KOPT-K1 (cell line): Measurements from ENCODE around the gene ESYT2.
"Not testable (repeated sequence)": the region's sequence is repeated elsewhere in the genome, so short reads cannot be mapped to it uniquely, and the experiment has no call there.

Source experiments
- H3K27ac ChIP-seq: fragments of 200-600 bp; sonication (generic); 2 replicates; pipeline ENCODE4 v1.5.1; 2016; ENCODE audit warnings: antibody characterized with exemption, mild to moderate bottlenecking, low read depth, low read length; ENCODE audit not compliant: poor library complexity, severe bottlenecking
- H3K36me3 ChIP-seq: fragments of 200-600 bp; sonication (generic); 2 replicates; pipeline ENCODE4 v1.5.1; 2017; ENCODE audit warnings: antibody characterized with exemption, mild to moderate bottlenecking, low read length, moderate library complexity; ENCODE audit not compliant: insufficient read depth
- H3K9me3 ChIP-seq: fragments of 200-600 bp; sonication (generic); 2 replicates; pipeline ENCODE4 v1.5.1; 2017; ENCODE audit warnings: antibody characterized with exemption, low read length, mild to moderate bottlenecking; ENCODE audit not compliant: insufficient read depth, poor library complexity, severe bottlenecking

ESYT2 gene

DNA sequence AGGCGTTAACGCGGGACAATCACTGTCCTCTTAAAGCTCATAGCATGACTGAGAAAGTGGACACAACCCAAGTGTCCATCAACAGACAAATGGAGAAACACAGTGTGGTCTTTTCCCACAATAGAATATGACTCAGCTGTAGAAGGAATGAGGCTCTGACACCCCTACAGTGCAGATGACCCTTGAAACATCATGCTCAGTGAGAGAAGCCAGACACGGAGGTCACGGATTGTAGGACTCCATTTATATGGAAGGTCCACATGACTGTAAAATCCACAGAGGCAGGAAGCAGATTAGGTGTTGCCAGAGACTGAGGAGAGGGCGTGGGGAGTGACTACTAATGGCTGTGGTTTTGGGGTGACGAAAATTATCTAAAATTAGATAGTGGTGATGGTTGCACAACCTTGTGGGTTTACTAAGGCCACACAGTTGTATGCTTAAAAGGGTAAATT lies 118.6 kb downstream of the ESYT2 start:
- H3K27ac ChIP-seq = no peak overlapping the region
- peaks cover 14% of the 10 kb centered on the region for H3K9me3 ChIP-seq

DNA sequence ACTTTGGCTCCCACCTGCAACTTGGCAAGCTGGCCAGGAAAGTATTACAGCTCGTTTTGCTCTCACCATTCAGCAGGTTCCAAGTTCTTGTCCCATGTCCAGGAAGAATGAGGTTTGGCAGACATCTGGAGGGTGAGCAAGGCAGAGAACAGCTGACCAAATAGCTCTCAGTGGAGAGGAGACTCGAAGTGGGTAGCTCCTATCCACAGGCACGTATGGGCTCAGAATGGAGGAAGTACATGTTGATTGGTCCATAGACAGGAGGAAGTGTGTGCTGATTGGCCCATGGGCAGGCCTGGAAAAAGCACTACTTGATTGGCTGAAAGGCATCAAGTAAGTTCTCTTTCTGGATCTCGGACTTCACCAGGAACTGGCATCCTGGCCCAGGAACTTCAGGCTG lies 121.7 kb downstream of the ESYT2 start:
- no peak overlapping the region for H3K27ac ChIP-seq
- peaks cover 3% of the 10 kb centered on the region; the same call in 1 of the 2 replicates for H3K36me3 ChIP-seq
- H3K9me3 ChIP-seq = peaks cover 14% of the 10 kb centered on the region

More for the DNA sequence above, 118.6 kb downstream of the ESYT2 start:
- H3K36me3 ChIP-seq = no peaks in the 10 kb centered on the region

DNA sequence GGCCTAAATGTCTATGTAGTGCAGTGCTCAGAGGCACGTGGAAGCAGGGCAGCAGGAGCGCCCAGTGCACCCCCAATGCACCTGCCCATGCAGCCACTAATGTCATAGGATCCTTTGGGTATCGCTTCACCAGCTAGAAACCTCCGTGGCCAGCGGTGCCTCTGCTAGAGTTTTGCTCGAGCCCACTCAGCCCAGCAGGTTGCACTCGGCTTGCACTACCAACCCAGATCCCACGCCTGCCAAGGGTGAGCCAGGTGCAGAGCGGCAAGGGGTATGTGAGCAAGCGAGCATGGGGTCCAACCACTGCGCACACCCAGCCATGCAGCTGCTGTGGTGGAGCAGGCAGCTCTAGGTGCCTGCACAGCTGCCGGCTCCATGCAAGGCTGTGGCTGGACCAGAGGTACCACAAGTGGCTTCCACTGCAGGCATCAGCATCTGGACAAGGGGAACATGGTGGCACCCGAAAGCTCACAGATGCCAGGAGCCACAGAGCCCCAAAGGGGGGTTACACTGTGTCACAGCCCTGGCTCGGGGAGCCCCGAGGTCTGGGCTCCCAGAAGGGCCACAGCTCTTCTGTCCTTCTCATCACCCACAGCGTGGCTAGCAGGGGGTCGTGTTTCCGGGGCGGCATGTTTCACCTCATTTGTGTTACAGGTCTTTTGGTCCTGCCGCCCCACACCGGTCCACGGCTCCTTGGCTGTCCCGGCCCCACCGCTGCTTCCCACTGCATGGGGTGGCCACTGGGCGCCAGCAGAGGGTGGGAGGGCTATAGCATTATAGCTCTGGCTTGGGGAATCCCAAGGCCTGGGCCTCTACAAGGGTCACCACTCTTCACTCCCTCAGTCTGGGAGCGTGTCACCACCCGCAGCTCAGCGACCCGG lies 122.4 kb downstream of the ESYT2 start:
- Histone ChIP-seq H3K36me3 (peaks cover 10% of the 10 kb centered on the region), H3K9me3 (peaks cover 14% of the 10 kb centered on the region), H3K27ac (no peak overlapping the region)

DNA sequence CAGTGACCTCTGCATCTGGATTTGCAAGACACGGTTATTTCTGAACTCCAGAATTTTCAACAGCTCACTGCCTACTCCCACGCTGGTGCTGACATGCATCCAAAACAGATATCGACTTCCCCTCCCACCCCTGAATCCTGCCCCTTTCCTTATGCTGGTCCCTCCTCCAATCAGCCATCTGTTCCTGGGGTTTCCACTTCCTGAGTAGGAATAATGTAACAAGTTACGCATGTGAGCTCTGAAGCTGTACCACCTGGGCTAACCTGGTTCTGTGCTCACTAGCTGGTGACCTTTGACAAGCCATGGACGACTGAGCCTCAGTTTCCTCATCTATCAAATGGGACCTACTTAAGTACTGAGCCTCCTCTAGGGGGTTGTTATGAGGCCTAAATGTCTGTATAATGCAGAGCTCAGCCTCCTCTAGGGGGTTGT lies 123.0 kb downstream of the ESYT2 start:
- Histone ChIP-seq H3K9me3 (peaks cover 14% of the 10 kb centered on the region), H3K27ac (no peak overlapping the region), H3K36me3 (peaks cover 17% of the 10 kb centered on the region)

DNA sequence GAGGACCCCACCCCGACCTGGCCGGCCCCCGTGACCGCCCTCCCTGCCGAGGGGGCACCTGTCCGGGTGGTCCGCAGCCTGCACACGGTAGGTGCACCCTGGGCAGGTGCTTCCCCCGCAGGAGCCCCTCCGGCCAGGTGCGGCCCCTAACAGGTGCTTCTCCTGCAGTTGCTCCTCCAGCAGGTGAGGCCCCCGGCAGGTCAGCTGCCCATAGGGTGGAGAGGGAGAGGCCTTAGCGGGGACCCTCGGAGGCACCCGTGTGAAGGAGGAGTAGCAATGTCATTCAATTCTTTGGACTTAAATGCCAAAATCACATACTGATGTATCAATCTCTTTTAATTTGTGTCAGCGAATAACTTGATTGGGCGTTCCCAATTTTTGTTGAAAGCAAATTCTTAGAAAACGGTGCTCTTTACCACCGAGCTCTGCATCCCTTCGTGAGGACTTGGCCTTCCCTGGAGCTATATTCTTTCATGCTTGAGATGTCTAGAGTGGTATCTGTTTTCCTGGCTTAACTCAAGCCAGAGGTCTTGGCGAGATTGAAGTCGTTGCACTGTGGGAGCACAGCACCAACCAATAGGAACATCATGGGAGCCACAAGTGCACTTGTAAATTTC lies 124.0 kb downstream of the ESYT2 start:
- Histone ChIP-seq H3K9me3 (peaks cover 14% of the 10 kb centered on the region), H3K36me3 (peaks cover 26% of the 10 kb centered on the region), H3K27ac (peak overlapping the region; percentile 94)

DNA sequence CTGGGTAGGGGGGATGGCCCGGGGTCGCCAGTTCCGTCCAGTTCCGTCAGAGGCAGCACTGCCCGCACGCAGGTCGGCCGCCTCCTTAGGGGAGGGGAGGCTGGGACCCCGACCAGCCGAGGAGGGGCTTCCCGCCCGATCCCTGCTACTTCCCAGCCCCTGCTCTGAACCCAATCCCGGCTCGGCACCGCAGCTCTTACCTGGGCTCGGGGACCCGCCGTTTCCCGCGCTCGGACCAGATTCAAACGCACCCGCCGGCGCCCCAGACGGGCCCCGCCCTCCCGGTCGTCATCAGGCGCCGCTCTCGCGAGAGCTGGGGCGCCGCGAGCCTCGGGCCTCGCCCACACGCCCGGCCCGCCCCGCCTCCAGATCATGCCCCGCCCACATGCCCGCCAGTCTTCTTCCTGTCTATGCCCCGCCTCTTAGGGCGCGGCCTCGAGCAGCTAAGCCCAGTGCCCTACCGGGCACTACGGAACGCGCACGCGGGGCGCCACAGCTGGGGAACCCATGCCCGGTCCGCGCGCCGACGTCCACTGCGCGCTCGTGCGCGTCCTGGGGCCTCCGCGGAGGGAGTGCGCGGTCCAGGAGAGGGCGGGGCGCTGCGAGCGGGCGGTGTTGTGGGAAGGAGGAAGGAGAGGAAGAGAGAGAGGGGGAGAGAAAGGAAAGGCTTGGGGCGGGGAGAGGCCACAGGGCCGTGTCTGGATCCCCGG lies 124.6 kb downstream of the ESYT2 start, which contains the start of gene NCAPG2:
TSS of gene NCAPG2 (minus strand) at position 281 of the 710 bp plus-strand sequence. CDS start 2,905 bp downstream, outside the sequence.
- peak within 1 kb of the TSS; percentile 94 for H3K27ac ChIP-seq
- H3K9me3 ChIP-seq = peaks cover 14% of the 10 kb centered on the region
- H3K36me3 ChIP-seq = peaks cover 33% of the 10 kb centered on the region

DNA sequence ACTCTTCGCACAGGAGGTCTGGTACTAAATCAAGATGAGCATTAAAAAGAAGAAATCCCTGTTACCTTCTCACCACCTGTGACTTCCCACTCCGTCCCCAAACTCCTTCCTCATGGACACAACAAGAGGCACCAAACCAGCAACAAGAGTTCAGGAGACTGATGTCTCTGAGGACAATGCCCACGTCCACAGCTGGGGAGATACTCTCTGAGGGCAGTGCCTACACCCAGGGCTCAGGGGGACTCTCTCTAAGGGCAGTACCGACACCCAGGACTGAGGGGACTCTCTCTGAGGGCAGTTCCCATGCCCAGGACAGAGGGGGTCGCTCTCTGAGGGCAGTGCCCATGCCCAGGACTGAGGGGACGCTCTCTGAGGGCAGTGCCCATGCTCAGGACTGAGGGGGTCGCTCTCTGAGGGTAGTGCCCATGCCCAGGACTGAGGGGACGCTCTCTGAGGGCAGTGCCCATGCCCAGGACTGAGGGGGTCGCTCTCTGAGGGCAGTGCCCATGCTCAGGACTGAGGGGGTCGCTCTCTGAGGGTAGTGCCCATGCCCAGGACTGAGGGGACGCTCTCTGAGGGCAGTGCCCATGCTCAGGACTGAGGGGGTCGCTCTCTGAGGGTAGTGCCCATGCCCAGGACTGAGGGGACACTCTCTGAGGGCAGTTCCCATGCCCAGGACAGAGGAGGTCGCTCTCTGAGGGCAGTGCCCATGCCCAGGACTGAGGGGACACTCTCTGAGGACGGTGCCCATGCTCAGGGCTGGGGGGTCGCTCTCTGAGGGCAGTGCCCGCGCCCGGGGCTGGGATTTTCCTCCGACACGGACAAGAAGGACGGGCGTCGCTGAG lies 125.4 kb downstream of the ESYT2 start:
- Histone ChIP-seq H3K9me3 (peaks cover 14% of the 10 kb centered on the region), H3K27ac (peak overlapping the region; percentile 94), H3K36me3 (peaks cover 40% of the 10 kb centered on the region)

DNA sequence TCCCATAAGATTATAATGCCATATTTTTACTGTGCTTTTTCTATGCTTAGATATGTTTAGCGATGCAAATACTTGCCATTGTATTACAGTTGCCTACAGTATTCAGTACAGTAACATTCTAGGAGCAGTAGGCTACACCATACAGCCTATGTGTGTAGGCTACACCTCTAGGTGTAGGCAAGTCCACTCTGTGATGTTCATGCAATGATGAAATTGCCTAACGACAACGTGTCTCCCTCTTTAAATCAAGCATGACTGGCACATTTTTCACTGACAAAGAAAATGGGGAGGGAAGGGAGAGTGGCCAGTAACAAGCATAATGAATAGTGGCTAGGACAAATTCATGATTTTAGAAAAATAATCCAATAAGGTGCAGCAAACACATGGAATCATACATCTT lies 126.4 kb downstream of the ESYT2 start:
- Histone ChIP-seq H3K27ac (peak overlapping the region; percentile 94), H3K9me3 (peaks cover 12% of the 10 kb centered on the region), H3K36me3 (peaks cover 50% of the 10 kb centered on the region)

DNA sequence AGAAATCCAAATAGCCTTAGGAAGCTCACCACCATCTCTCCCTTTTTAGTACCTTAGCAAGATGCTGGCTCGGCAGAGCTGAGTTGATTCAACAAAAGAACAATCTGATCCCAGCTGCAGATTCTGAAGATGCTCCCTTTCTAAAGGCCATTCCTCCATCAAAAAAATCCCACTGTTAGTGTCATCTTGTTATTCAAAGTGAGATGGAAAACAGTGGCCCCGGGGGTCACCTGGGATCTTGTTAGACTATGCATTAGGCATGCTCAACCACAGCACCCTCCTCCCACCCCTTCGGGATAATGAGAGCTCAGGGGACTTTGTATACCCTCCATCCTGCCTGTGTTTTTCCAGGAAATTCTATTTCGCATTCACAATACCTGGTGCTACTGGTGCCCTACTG lies 127.1 kb downstream of the ESYT2 start:
- peak overlapping the region; percentile 16 for H3K27ac ChIP-seq
- peaks cover 58% of the 10 kb centered on the region for H3K36me3 ChIP-seq
- H3K9me3 ChIP-seq = peaks cover 4% of the 10 kb centered on the region

DNA sequence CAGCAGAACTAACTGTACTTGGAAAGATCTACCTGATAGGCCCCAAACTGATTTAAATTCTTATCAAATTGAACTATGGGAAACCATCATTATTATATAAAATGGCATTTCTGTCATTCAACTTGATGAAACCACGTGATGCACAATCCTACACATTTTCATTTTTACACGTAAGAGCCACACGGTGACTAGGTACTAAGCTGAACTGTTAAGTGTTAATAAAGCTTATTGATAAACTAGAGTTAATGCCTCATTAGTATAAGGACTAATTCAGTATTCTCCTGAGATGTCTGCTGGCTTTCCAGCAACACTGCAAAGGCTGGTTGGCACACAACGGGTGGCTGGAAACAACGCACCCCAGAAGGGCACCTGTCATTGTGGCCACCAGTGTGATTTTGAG lies 129.3 kb downstream of the ESYT2 start:
- Histone ChIP-seq H3K36me3 (peaks cover 79% of the 10 kb centered on the region), H3K27ac (no peak overlapping the region), H3K9me3 (no peaks in the 10 kb centered on the region)

DNA sequence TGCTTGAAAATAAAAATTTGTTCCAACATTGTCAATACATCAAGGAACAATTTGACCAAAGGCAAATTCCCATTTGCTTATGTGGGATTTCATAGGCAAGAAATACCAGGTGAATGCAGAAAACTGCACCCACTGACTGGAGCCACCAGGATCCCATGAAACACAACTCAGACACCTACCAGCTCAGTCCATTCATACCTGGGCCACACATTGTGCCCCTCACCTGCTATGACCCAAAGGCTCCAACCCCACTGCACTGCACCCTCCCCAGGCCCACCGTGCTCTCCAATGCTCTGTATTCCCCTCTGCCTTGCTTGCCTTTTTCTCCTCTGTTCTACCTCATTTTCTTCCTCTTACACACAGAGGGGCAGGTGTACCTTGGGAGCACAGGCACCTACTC lies 130.0 kb downstream of the ESYT2 start:
- Histone ChIP-seq H3K9me3 (no peaks in the 10 kb centered on the region), H3K27ac (no peak overlapping the region), H3K36me3 (peaks cover 86% of the 10 kb centered on the region)

DNA sequence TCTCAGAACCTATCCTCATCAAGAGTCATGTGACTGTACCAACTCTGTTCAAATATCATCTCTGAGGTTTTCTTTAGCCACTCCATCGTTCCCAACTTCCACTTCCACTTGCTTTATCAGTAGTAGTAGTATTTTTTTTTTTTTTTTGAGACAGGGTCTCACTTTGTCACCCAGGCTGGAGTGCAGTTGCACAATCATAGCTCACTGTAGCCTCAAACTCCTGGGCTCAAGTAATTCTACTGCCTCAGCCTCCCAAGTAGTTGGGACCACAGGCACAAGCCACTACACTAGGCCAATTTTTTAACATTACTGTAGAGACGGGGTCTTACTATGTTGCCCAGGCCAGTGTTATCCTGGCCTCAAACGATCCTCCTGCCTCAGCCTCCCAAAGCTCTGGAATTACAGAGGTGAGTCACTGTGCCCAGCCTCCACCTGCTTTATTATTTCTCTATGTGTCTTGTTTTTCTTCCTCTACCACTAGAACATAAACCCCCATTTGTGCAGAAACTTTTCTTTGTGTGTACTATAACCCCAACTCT lies 130.6 kb downstream of the ESYT2 start:
- Histone ChIP-seq H3K36me3 (peaks cover 92% of the 10 kb centered on the region), H3K27ac (no peak overlapping the region), H3K9me3 (no peaks in the 10 kb centered on the region)

DNA sequence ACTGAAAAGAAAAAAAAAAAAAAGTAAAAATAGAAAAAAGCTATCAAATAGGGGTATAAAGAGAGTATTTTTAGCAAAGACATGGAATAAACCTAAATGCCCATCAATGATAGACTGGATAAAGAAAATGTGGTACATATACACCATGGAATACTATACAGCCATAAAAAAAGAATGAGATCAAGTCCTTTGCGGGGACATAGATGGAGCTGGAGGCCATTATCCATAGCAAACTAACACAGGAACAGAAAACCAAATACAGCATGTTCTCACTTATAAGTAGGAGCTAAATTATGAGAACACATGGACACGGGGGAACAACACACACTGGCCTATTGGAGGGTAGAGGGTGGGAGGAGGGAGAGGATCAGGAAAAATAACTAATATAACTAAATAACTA lies 131.7 kb downstream of the ESYT2 start:
- H3K36me3 ChIP-seq = peaks cover 100% of the 10 kb centered on the region
- H3K9me3 ChIP-seq, H3K27ac ChIP-seq: not testable (repeated sequence)
